Central memory CD8-positive, alpha-beta T cell (primary cell): ENCODE results near the gene UBXN1.
"Not testable (repeated sequence)": the region's sequence is repeated elsewhere in the genome, so short reads cannot be mapped to it uniquely, and the experiment has no call there.

Source experiments
- ATAC-seq: fragments of 150-1000 bp; cut with Tn5 transposase; replicated peaks from 2 replicates; pipeline ENCODE4 v1.10.0; 2022; ENCODE audit warnings: mild to moderate bottlenecking, moderate FRiP score, moderate number of reproducible peaks; ENCODE audit not compliant: poor library complexity, severe bottlenecking; ENCODE audit errors: extremely low read depth
- DNase-seq, 2 donors: peaks; one replicate each; pipeline ENCODE4 v3.0.0; 2021; ENCODE audit warnings: low spot score in 2 of 2
- H3K27ac Mint-ChIP-seq: one replicate; pipeline ENCODE4 v1.8.0; 2022; ENCODE audit warnings: low read depth, mild to moderate bottlenecking, moderate library complexity, mixed read lengths
- H3K27me3 Mint-ChIP-seq: one replicate; pipeline ENCODE4 v1.8.0; 2022; ENCODE audit warnings: mixed read lengths
- H3K36me3 Mint-ChIP-seq: one replicate; pipeline ENCODE4 v1.8.0; 2022; ENCODE audit warnings: mild to moderate bottlenecking, moderate library complexity, mixed read lengths; ENCODE audit not compliant: insufficient read depth
- H3K4me1 Mint-ChIP-seq: one replicate; pipeline ENCODE4 v1.8.0; 2022; ENCODE audit warnings: mixed read lengths
- H3K4me3 Mint-ChIP-seq: one replicate; pipeline ENCODE4 v1.8.0; 2022; ENCODE audit warnings: mild to moderate bottlenecking, moderate library complexity, mixed read lengths
- H3K9me3 Mint-ChIP-seq: one replicate; pipeline ENCODE4 v1.8.0; 2022; ENCODE audit warnings: mixed read lengths

UBXN1 gene

DNA sequence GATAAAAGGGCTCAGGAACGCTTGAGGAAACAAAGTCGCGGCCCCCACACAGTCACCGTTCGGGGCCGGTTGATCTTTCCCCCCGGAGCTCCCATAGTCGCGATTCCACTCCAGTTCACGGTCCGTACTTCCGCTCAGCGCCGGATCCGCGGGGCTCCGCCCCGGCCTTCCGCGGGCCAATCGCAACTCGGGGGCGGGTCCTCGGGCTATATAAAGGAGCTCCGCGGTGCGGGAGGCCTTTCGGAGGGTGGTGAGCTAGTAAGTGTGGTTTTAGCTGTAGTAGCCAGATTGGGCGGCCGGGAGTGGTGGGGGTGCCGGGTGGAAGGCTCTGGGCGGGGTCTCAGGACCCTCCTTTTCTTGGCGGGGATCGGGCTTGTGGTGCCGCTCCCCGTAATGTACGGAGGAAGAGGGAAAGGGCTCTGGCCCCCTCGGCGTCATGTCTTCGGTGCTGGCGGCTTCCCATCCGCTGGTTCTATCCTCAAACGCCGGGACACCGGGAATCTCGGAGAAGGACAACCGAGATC is 13.7 kb downstream of the UBXN1 start, which contains the start of the genes C11orf98 and CSKMT:
TSS of gene C11orf98 (minus strand) at position 136 of the 524 bp plus-strand sequence. CDS start at position 95, 41 bp downstream.
TSS of gene CSKMT (plus strand) at position 238 of the 524 bp plus-strand sequence. CDS start 568 bp downstream, outside the sequence.
- H3K4me3 Mint-ChIP-seq: peak within 1 kb of the TSS; percentile 94
- peak; percentile 94 to 96 for DNase-seq
- peak; percentile 92 for ATAC-seq
- peak within 1 kb of the TSS; percentile 95 for H3K27ac Mint-ChIP-seq
- no peaks in the 10 kb centered on the region for H3K9me3 Mint-ChIP-seq
- peaks cover 29% of the 10 kb centered on the region for H3K4me1 Mint-ChIP-seq
- peaks cover 27% of the 10 kb centered on the region for H3K36me3 Mint-ChIP-seq
- no peaks in the 10 kb centered on the region for H3K27me3 Mint-ChIP-seq

DNA sequence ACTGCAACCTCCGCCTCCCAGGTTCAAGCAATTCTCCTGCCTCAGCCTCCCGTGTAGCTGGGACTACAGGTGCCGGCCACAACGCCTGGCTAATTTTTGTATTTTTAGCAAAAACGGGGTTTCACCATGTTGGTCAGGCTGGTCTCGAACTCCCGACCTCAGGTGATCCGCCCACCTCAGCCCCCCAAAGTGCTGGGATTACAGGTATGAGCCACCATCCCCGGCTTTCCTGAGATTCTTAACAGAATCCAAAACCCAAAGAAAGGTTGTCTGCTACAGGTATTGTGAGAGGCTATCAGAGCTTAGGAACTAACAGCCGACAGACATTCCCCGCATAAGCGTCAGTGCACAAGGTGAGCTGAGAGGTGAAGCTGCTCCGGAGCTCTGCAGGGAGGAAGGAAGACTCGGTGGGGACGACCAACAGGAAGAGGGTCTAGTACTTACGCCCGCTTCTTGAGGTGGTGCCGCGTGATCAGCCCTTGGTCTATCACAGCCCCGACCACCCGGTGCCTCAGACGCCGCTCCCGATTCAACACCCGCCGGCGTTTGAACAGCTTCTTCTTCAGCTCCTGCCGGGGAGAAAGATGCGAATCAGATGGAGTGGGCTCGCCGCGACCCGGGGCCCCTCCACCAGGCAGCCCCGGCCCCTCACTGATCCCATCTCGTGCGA is 14.3 kb downstream of the UBXN1 start:
- Mint-ChIP-seq H3K27me3 (no peaks in the 10 kb centered on the region), H3K4me1 (peaks cover 29% of the 10 kb centered on the region), H3K4me3 (peak overlapping the region; percentile 94), H3K9me3 (no peaks in the 10 kb centered on the region), H3K27ac (peak overlapping the region; percentile 95), H3K36me3 (peaks cover 27% of the 10 kb centered on the region)
- ATAC-seq (peak; percentile 60), DNase-seq (no peak)

DNA sequence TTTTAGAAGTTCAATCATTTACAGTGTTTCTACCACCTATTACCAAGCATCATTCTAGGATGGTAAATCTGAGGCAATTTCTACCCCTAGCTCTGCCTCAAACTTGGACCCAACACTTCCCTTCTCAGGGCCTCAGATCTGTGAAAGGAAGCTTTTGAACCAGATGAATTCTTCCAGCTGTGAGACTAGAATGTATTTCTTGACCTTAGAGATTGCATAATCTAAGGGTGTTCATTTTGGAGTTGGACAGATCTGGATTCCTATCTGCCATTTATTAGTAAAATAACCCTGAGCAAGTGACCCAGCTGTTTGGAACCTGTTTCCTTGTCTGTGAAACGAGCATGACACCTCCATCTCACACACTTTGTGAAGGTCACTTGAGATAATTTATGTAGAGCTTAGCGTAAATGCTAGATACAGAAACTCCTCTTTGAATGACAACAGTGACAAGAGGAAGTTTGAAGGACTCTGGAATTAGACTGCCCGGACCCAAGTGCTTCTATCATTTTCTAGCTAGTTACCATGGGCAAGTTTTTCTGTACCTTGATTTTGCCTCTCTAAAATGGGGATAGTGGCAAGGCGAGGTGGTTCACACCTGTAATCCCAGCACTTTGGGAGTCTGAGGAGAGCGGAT is 22.0 kb downstream of the UBXN1 start:
- ATAC-seq (no peak), DNase-seq (no peak)
- Mint-ChIP-seq H3K27ac (no peak overlapping the region), H3K9me3 (no peaks in the 10 kb centered on the region), H3K27me3 (no peaks in the 10 kb centered on the region), H3K4me3 (no peak overlapping the region), H3K36me3 (peaks cover 29% of the 10 kb centered on the region), H3K4me1 (peaks cover 14% of the 10 kb centered on the region)

DNA sequence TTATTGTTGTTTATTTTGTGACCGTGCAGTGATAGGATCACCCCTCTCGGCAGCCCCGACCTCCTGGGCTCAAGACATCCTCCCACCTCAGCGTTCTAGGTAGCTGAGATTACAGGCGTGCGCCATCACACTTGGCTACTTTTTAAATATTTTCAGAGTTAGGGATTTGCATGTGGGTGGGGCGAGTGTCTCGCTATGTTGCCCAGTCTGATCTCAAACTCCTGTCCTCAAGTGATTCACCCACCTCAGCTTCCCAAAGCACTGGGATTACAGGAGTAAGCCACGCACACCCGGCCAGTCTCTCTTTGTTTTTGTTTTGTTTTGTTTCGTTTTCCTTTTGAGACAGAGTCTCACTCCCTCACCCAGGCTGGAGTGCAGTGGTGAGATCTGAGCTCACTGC is 24.6 kb downstream of the UBXN1 start:
- peaks cover 17% of the 10 kb centered on the region for H3K4me1 Mint-ChIP-seq
- no peaks in the 10 kb centered on the region for H3K9me3 Mint-ChIP-seq

DNA sequence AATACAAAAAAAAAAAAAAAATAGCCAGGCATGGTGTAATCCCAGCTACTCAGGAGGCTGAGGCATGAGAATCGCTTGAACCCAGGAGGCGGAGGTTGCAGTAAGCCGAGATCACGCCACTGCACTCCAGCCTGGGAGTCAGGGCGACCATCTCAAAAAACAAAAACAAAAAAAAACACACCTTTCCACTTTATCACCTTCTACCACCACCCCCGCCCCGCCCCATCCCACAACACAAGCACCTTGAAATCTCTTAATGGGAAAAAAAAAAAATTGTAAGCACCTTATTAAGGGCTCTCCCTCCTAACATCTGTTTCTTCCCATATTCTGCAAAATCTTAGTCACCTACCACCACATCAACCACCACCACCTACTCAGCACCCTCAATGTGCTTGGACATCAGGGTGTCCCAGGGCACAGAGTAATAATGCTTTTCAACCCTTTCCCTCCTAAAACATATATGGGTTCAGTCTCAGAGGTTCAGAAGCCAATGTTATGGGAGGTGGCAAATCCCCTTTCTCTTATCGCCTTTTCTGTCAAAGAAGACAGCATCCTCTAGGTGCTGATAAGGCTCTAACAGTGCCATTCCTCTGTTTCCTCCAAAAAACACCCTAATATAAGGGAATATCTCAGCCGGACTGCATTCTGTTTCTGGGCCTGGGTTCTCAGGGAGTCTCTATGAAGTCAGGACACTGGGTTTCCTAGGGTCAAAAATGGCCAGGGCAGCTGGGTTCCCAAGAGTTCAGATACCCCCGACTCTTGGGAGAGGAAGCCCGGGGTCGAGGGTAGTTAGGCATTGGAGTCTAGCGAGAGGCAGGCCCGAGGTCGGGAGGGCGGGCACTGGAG is 26.5 kb downstream of the UBXN1 start:
- ATAC-seq: peak; percentile 46
- Mint-ChIP-seq H3K27ac (peak overlapping the region; percentile 100), H3K4me3 (peak overlapping the region; percentile 93), H3K27me3 (no peaks in the 10 kb centered on the region), H3K36me3 (peaks cover 38% of the 10 kb centered on the region), H3K9me3 (no peaks in the 10 kb centered on the region), H3K4me1 (peaks cover 17% of the 10 kb centered on the region)
- peak in 1 of 2 donors; percentile 23 for DNase-seq

More for the DNA sequence above, 24.6 kb downstream of the UBXN1 start:
- Mint-ChIP-seq H3K27me3 (no peaks in the 10 kb centered on the region), H3K27ac (peak overlapping the region; percentile 100), H3K4me3 (peak overlapping the region; percentile 93), H3K36me3 (peaks cover 34% of the 10 kb centered on the region)
- DNase-seq: no peak
- ATAC-seq: no peak

DNA sequence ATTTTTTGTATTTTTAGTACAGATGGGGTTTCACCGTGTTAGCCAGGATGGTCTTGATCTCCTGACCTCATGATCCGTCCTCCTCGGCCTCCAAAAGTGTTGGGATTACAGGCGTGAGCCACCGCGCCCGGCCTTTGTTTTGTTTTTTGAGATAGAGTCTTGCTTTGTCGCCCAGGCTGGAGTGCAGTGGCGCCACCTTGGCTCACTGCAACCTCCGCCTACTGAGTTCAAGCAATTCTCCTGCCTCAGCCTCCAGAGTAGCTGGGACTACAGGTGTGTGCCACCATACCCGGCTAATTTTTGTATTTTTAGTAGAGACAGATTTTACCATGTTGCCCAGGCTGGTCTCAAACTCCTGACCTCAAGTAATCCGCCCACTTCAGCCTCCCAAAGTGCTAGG is 28.6 kb downstream of the UBXN1 start:
- Mint-ChIP-seq H3K36me3 (peaks cover 44% of the 10 kb centered on the region), H3K4me1 (peaks cover 30% of the 10 kb centered on the region)
- not testable (repeated sequence) for H3K4me3 Mint-ChIP-seq, H3K9me3 Mint-ChIP-seq, H3K27ac Mint-ChIP-seq, H3K27me3 Mint-ChIP-seq, ATAC-seq, DNase-seq

DNA sequence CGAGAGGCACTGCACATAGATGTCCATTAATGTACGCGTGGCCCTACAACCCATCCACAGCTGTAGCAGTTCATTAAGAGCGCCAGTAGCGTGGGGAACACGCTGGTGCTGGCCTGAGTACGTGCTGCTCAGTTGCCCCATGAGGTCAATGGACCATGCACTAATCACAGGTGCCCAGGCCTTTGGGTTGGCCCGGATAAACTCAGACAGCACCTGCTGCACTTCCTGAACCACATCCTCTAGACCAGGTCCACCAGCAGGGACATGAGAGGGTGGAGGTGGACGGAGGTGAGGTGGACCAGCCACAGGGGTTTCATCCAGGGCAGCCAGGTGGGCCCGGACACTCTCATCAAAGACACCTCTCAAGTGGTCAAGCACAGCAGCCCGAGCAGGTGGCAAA is 29.4 kb downstream of the UBXN1 start:
- no peak for DNase-seq
- peaks cover 39% of the 10 kb centered on the region for H3K36me3 Mint-ChIP-seq
- no peaks in the 10 kb centered on the region for H3K9me3 Mint-ChIP-seq
- no peak overlapping the region for H3K4me3 Mint-ChIP-seq
- no peaks in the 10 kb centered on the region for H3K27me3 Mint-ChIP-seq
- ATAC-seq: no peak
- no peak overlapping the region for H3K27ac Mint-ChIP-seq
- peaks cover 36% of the 10 kb centered on the region for H3K4me1 Mint-ChIP-seq

DNA sequence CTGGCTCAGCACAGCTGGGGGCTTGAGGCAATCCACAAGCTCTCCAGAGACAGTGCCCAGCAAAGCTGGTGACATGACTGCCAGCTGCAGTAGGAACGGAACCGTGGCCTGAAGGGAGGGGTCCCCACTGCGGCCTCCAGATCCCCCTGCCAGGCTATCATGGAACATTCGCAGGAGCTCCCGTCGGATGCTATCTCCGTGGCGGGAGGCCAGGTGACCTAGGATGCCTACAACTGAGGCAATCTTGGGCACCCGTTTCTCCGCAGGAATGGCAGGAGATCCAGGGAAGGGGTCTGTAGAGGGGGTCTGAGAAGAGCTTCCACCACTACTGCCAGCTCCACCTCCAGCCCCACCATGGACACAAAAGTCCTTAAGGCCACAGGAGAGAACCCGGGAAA is 29.9 kb downstream of the UBXN1 start:
- Mint-ChIP-seq H3K9me3 (no peaks in the 10 kb centered on the region), H3K4me3 (no peak overlapping the region), H3K36me3 (peaks cover 36% of the 10 kb centered on the region), H3K4me1 (peaks cover 36% of the 10 kb centered on the region), H3K27me3 (no peaks in the 10 kb centered on the region), H3K27ac (no peak overlapping the region)
- ATAC-seq (no peak), DNase-seq (no peak)

DNA sequence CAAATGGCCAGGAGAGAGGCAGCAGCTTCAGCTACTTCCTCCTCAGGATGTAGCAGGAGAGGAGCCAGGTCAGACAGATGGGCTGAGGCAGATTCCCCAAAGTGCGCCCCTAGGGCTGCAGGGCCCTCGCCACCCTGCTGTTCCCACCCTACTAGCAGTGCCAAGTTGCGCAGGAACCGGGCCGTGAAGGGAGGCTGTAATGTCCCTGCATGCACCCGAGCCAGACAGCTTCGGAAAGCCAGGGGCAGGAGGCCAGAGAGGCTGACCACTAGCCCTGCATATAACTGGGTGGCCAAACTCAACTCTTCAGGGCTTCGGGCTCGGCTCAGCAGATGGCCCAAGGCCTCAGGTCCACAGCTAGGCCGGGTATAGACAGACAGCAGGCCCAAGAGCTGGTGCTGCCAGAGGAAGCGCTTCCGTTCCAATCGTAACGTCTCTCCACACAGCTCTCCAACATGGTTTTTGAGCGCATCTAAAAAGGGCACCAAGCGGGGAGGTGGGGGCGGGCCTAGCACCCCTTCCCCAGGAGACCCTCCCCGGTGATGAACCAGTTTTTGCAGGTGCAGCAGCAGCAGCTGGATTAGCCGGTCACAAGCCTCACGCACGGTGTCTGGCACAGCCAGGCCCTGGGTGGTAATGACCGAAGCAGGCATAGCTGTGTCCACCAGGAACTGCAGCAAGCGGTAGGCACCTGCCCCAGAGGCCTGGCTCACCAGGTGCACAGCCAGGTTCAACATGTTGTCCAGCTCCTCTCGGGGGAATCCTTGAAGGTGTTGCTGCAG is 30.5 kb downstream of the UBXN1 start:
- ATAC-seq (no peak), DNase-seq (no peak)
- H3K36me3 Mint-ChIP-seq: peaks cover 33% of the 10 kb centered on the region
- H3K4me1 Mint-ChIP-seq: peaks cover 31% of the 10 kb centered on the region
- no peak overlapping the region for H3K4me3 Mint-ChIP-seq
- H3K9me3 Mint-ChIP-seq: no peaks in the 10 kb centered on the region
- H3K27me3 Mint-ChIP-seq: no peaks in the 10 kb centered on the region
- no peak overlapping the region for H3K27ac Mint-ChIP-seq

DNA sequence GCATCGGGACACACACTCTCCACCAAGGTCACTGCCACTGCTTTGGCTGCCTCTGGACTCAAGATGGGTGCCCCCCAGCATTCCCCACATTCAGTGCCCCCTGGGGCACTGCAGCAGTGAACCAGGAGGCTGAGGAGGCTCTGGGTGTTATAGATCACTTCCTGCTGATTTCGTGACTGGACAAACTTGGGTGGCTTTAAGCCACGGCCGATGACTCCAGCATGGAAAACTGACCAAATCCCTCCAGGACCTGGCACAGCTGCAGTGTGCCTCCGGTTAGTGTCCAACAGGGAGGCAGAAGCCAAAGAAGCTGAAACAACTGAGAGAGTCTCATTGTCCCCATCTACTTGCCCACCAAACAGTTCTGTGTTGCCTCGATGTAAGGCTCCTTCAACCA is 31.3 kb downstream of the UBXN1 start:
- no peaks in the 10 kb centered on the region for H3K9me3 Mint-ChIP-seq
- ATAC-seq: no peak
- H3K4me3 Mint-ChIP-seq: no peak overlapping the region
- peaks cover 29% of the 10 kb centered on the region for H3K36me3 Mint-ChIP-seq
- H3K27me3 Mint-ChIP-seq: no peaks in the 10 kb centered on the region
- H3K27ac Mint-ChIP-seq: no peak overlapping the region
- DNase-seq: no peak
- H3K4me1 Mint-ChIP-seq: peaks cover 29% of the 10 kb centered on the region

DNA sequence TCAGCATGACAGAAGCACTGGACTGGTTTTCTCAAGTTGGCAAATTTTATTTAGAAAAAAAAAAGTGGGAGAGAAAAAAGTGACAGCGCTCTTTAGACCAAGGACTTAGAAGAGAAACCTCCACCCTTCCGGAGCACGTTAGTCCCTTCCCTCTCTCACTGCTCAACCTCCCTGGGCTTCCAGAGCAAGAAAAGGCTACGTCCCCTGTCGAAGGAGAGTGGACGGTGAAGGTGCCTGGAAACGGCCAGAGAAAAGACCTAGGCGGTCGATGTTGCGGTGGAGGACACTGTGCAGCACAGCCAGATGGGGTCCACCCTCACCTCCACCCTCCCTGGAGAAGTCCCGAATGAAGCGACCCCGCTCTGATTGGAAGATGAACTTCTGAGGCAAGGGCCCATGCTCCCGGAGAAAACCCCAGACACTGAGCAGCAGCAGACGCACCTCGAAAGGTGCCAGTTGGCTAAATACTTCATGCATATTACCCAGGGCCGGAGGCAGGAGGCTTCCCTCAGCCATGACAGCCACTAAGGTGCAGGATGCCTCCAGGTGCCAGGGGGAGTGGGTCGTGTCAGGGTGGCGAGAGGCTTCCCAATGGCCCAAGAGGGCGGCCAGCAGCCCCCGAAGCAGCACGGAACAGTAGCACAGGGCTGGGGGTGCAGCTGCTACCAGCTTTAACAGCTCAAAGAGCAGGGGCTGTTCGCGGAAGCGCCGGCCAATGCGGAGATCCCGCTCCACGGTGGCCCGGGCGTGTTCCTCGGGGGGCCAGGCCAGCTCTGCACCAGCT is 31.9 kb downstream of the UBXN1 start:
- Mint-ChIP-seq H3K27ac (peak overlapping the region; percentile 88), H3K36me3 (peaks cover 26% of the 10 kb centered on the region), H3K27me3 (no peaks in the 10 kb centered on the region), H3K4me3 (peak overlapping the region; percentile 90), H3K4me1 (peaks cover 23% of the 10 kb centered on the region), H3K9me3 (no peaks in the 10 kb centered on the region)
- DNase-seq (no peak), ATAC-seq (no peak)
